GM10847 (cell line): ENCODE measurements around the gene C1orf35.

Source experiments
- POLR2A ChIP-seq: IDR thresholded peaks from 2 replicates; pipeline ENCODE4 v1.6.1; 2011; ENCODE audit not compliant: insufficient read length; ENCODE audit errors: extremely low read depth

The C1orf35 gene

GRCh38 chr1:228123505-228123904 lies 20.4 kb upstream of the C1orf35 start:
- TF ChIP-seq POLR2A: no peak

- no peak for TF ChIP-seq POLR2A
These were observed 19.9 kb upstream of the C1orf35 start for GRCh38 chr1:228122921-228123441.

DNA sequence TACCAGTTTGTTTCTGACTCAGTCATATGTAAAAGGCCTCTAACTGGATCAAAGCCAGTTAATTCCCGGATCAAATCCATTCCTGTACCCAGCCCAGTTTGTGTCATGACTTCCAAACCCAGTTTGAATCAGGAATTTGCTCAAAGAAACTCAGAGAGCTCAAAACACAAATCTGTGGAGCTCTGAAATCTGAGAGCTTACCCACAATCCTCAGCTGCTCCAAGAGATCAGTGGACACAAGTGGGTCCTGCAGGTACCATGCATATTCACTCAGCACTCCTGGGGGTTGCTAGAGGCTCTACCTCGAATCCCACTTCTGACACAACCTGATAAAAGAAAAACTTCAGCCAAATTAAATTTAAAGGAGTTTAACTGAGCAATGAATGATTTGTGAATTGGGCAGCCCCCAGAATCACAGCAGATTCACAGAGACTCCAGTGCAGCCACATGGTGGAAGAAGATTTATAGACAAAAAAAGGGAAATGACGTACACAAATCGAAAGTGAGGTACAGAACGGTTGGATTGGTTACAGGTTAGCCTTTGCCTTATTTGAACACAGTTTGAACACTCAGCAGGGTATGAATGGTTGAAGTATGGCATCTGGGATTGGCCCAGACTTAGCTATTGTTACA lies 17.8 kb upstream of the C1orf35 start:
- no peak for TF ChIP-seq POLR2A

- TF ChIP-seq POLR2A: no peak
These were observed 17.2 kb upstream of the C1orf35 start for GRCh38 chr1:228120351-228120750.

DNA sequence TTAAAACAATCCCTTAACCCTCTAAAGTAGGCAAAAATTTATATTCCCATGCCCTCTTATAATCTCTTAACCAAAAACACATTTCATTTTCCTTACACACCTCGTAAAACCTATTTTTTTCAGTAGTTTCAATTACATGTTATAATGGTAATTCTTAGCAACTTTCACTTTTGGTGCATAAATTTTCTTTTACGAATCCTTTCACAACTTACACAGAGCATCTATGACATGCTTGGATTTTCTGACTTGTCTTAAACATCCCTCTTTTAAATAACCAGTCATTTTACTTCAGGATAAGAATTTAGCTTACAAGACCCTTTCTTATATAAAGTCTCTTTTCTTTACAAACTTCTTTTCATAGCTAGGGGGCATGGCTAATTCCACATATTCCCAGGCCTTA lies 14.9 kb upstream of the C1orf35 start:
- TF ChIP-seq POLR2A: no peak

DNA sequence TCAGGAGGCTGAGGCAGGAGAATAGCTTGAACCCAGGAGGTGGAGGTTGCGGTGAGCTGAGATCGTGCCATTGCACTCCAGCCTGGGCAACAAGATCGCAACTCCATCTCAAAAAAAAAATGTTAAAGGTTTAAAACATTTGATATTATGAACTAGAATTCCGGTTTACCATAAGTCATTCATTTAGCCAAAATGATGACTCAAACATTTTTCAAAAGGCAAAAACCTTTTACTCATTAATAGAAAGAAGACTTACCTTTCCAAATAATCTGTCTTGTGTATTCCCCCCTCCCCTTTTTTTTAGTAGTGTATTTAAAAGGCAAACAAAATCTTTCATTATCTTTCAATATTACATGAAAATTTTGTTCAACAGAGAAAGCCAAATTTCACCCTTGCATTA lies 14.2 kb upstream of the C1orf35 start:
- no peak for TF ChIP-seq POLR2A

- no peak for TF ChIP-seq POLR2A
These were observed 11.7 kb upstream of the C1orf35 start for GRCh38 chr1:228114827-228115226.

DNA sequence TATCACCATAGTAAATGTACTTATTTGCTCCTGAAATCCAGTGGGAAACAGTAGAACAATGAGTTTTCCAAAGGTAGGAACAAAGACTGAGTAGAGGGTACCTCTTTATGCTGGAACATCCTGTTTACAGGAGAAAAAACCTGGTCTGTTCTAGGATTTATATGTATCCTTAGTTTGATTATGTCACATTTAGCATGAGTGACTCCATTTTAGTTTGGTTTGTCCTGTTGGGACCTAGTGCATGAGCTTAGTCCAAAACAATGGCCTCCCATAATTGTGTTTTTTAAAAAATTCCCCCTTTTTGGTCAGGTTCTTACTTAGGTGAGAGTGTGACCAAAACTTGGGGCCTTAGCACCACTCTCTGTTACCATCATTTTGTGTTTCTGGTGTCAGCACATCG lies 9.5 kb upstream of the C1orf35 start:
- no peak for TF ChIP-seq POLR2A

- no peak for TF ChIP-seq POLR2A
These were observed 9.0 kb upstream of the C1orf35 start for GRCh38 chr1:228112167-228112566.

- TF ChIP-seq POLR2A: no peak
These were observed 7.4 kb upstream of the C1orf35 start for GRCh38 chr1:228110556-228110955.

DNA sequence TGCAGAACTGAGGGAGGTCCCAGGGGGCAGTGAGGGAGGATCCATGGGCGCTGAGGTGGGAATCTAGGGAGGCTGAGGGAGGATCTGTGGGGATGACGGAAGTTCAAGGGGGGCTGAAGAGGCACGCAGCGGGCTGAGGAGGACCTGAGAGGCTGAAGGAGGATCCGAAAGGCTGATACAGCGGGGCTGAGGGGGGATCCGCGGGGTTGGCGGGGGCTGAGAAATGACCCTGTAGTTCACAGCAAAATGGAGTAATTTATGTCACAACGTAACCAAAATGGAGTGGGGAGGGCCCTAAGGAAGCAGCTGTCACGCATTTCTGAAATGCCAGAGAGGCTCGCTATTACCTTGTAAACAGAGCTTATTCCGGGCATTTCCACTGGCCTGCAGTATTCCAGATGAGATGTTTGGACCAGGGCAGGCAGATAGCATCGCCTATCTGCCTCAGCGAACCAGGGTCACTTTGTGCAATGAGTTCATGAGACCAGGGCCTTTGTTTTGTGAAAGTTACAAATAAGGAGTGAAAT lies 6.9 kb upstream of the C1orf35 start:
- no peak for TF ChIP-seq POLR2A

DNA sequence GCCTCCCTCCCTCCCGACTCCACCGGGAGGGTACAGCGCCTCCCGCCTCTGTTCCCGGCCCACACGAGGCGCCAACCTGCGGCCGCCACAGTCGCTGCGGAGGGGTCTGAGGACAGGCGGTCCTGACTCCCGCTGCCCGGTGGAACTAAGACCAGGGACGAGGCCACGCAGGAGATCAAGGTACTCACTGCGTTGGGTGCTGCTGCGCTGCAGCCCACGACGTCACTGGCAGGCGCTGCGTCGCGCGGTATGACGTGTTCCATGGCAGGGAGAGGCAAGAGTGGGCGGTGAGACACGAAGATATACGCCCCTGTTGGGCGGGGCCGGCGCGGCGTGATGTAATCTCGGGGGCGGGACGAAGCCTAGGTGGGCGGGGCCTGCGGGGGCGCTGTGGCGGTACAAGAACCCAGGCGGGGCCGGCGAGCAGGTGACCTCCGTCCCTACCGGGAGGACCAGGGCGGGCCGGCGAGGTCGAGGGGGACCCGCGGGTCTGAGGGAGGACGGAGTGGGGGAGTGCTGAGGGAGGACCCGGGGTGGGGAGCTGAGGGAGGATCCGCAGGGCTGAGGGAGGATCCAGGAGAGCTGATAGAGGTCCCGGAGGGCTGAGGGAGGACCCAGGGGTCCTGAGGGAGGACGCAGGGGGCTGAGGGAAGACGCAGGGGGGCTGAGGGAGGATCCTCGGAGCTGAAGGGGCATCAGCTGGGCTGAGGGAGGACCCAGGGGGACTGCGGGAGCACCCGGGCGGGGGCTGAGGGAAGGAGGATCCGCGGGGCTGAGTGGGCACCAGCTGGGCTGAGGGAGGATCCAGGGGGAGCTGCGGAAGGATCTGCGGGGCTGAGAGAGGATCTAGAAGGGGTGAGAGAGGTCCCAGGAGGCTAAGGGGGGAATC lies 6.2 kb upstream of the C1orf35 start, which contains the start of gene MRPL55:
TSS of gene MRPL55 (minus strand) at position 227 of the 889 bp plus-strand sequence. CDS start 1,039 bp downstream, outside the sequence.
- peak; percentile 97 for TF ChIP-seq POLR2A

DNA sequence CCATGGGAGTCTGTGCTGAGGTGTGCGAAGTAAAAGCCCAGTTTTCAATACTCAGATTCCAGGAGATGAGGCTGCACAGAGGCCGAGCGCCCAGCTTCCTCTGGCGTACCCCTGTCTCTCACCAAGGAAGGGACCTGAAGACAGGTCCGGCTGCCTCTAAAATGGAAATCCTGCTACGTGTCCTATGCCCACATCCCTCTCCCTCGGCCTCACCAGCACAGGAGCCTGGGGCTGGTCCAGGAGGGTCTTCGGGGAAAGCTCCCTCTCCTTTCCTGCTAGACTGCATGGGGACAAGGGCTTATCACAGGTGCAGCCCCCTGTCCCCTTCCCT lies 5.6 kb upstream of the C1orf35 start:
- no peak for TF ChIP-seq POLR2A

- TF ChIP-seq POLR2A: no peak
These were observed 5.0 kb upstream of the C1orf35 start for GRCh38 chr1:228108055-228108690.

DNA sequence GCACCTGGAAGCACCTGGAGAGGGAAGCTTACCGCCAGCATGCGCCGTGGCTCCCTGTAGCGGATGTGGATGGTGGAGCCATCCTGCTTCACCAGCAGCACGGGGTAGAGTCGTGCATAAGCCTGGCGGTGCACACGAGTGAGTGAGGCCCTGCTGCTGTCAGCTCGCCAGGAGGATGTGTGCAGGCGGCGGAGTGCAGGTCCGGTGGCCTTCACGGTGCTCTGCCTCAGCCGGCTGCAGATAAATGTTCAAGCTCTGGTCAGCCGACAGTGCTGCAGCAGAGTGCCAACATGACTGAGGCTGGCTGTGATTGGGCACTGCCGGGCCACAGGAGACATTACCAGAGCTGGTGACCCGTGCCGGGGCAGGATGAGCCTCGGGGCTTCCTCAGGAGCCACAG lies 4.5 kb upstream of the C1orf35 start:
- TF ChIP-seq POLR2A: no peak

DNA sequence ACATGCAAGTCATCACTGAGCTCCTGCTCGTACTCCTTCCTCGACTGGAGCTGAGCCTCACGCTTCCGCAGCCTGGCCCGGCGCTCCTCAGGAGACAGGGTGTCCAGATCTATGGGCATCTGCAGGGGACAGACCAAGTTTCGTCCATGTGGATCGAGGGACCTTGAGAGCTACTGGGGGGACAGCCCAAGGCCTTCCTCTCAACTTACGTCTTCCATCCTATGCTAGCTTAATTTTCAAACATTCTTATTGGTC lies 3.6 kb upstream of the C1orf35 start:
- TF ChIP-seq POLR2A: no peak

DNA sequence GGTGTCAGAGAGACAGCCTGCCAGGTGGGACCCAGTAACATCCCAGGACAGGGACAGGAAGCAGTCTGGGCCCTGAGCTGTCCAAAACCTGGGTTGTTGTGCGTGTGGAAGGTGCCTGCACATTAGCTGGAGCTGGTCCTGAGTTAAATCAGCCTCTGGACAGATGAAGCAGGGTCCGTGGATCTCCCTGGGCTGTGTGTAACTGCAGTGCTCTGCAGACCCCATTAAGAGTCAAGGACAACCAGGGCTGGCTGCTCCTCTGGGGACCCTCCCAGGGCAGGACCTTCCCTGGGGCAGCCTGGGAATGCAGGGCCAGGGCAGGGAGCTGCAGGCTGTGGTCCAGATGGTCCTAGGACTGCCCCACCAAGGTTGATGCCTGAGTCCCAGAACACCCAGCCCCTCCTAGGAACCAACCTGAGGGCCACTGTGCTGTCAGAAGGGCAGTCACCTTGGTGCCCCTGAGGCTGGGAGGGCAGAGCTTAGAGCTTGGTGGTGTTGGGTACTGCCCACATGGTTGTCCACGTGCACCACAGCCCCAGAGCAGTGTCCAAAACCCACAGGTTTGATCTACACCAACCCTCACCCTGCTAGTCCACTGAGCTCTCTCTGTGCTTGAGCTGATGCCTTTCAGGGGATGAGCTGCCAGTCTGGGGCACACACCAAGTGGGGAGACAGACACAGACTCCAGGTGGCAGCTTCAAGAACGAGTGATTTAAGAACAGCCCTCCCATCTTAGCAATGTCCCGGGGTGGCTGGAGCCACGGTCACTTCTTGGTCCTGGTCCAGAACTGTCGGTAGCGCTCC lies 3.1 kb upstream of the C1orf35 start:
- no peak for TF ChIP-seq POLR2A
